DND-41 (cell line): ENCODE results near the gene POTEG.
"Not testable (repeated sequence)": the region's sequence is repeated elsewhere in the genome, so short reads cannot be mapped to it uniquely, and the experiment has no call there.

ENCODE experiments used
- ATAC-seq: fragments of 200-7000 bp; cut with Tn5 transposase; 3 replicates; pipeline ENCODE4 v1.9.1; 2021; ENCODE audit warnings: low read depth; ENCODE audit not compliant: insufficient read depth
- DNase-seq: peaks from one replicate; pipeline ENCODE4 v3.0.0-alpha.2; 2020
- H2AFZ ChIP-seq: 2 replicates; pipeline ENCODE4 v1.6.0; 2012; ENCODE audit warnings: low read depth, low read length
- H3K27ac ChIP-seq: 2 replicates; pipeline ENCODE4 v1.5.1; 2012; ENCODE audit warnings: low read length, inconsistent platforms
- H3K27me3 ChIP-seq: fragments of 200-600 bp; sonication (generic); 2 replicates; pipeline ENCODE4 v1.6.0; 2012; ENCODE audit warnings: low read length, mild to moderate bottlenecking, inconsistent platforms; ENCODE audit not compliant: insufficient read depth, poor library complexity
- H3K36me3 ChIP-seq: 2 replicates; pipeline ENCODE4 v1.5.1; 2012; ENCODE audit warnings: low read length, inconsistent platforms; ENCODE audit not compliant: insufficient read depth
- H3K4me1 ChIP-seq: 2 replicates; pipeline ENCODE4 v1.5.1; 2012; ENCODE audit warnings: mild to moderate bottlenecking, low read length; ENCODE audit not compliant: insufficient read depth
- H3K4me2 ChIP-seq: 2 replicates; pipeline ENCODE4 v1.6.0; 2012; ENCODE audit warnings: mild to moderate bottlenecking, moderate library complexity, low read length, inconsistent platforms; ENCODE audit not compliant: insufficient read depth
- H3K4me3 ChIP-seq, 2 experiments: fragments of 200-600 bp in 1 of 2; shearing (Covaris generic) in 1 of 2; 2 replicates each; pipeline ENCODE4 v1.5.1; 2012 to 2016; ENCODE audit warnings: inconsistent platforms in 2 of 2, low read length in 2 of 2, mild to moderate bottlenecking in 2 of 2, low read depth in 1 of 2, moderate library complexity in 1 of 2
- H3K79me2 ChIP-seq: 2 replicates; pipeline ENCODE4 v1.6.0; 2012; ENCODE audit warnings: low read length, inconsistent platforms; ENCODE audit not compliant: insufficient read depth
- H3K9ac ChIP-seq: 2 replicates; pipeline ENCODE4 v1.6.0; 2012; ENCODE audit warnings: low read depth, mild to moderate bottlenecking, inconsistent platforms, low read length, moderate library complexity
- H3K9me3 ChIP-seq: 2 replicates; pipeline ENCODE4 v1.5.1; 2012; ENCODE audit warnings: low read length, moderate library complexity, mild to moderate bottlenecking, inconsistent platforms; ENCODE audit not compliant: insufficient read depth, severe bottlenecking
- H4K20me1 ChIP-seq: 2 replicates; pipeline ENCODE4 v1.6.0; 2012; ENCODE audit warnings: low read length; ENCODE audit not compliant: insufficient read depth

POTEG gene

DNA sequence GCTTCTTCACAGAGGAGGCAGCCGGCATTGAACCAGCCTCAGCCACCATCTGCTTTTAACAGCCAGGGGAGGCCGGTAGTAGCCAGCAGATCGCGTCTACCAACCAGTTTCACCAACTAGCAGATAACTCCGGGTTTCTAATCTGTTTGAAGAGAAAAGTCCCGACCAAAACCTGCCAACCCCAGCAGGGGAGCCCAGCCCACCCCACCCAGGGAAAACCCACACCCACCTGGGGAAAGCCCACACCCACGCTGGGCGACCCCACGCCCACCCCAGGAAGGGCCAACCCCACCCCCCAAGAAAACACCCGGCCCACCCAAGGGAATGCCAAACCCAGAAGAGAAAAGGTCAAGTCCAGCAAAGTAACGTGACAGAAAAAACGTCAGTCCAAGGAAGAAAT is at the start of gene POTEG:
Gene POTEG (minus strand): TSS at position 101 of the 400 bp plus-strand sequence. CDS start 52 bp downstream, at position 49.
- not testable (repeated sequence) for H3K4me1 ChIP-seq, H3K36me3 ChIP-seq, H3K4me2 ChIP-seq, H3K79me2 ChIP-seq, H3K27me3 ChIP-seq, H2AFZ ChIP-seq, H3K27ac ChIP-seq, H3K4me3 ChIP-seq, H3K9ac ChIP-seq, ATAC-seq, H3K9me3 ChIP-seq, DNase-seq, H4K20me1 ChIP-seq

DNA sequence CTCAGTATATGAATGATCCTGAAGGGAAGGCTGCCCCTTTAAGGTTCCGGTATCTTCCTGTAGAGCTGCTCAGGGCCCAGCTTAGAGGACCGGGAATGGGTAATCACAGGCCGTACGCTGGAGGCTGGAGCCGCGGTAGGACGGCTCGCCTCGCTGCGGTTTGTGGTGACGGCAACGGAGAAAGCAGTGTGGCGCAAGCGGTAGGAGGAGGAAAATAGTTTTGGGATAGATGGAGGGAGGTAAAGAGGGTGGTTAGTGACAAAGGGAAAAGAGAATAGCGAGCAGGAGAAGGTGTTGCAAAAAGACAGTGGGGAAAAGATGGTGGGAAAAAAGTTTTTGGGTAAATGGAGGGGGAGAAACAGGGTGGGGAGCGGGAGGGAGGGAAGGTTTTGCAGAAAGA is 48.0 kb upstream of the POTEG start:
- not testable (repeated sequence) for H3K9me3 ChIP-seq, H3K9ac ChIP-seq, H3K4me1 ChIP-seq, H3K4me2 ChIP-seq, H3K36me3 ChIP-seq, H3K27me3 ChIP-seq, ATAC-seq, DNase-seq, H3K27ac ChIP-seq, H3K79me2 ChIP-seq, H4K20me1 ChIP-seq, H2AFZ ChIP-seq, H3K4me3 ChIP-seq

DNA sequence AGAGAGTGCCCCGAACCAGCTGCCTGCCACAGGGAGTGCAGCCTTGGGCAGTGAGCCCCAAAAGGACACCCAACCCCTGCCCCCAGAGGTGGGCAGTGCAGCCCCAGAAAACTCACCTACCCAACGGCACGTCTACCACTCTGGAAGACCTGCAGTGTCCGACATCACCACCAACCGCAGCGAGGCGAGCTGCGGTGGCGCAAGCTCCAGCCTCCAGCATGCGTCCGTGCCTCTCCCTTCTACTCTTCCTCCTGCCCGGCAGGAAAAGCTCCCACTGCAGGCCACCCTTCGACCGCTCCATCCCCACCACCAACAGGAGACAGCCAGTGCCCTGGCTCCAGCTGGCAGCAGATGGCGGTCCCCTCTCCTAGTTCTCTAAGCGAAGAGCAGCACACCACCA is 47.3 kb upstream of the POTEG start:
- not testable (repeated sequence) for H2AFZ ChIP-seq, H3K27me3 ChIP-seq, DNase-seq, H3K79me2 ChIP-seq, H3K27ac ChIP-seq, H3K4me3 ChIP-seq, H3K4me2 ChIP-seq, H3K9ac ChIP-seq, H3K36me3 ChIP-seq, ATAC-seq, H4K20me1 ChIP-seq, H3K4me1 ChIP-seq, H3K9me3 ChIP-seq

DNA sequence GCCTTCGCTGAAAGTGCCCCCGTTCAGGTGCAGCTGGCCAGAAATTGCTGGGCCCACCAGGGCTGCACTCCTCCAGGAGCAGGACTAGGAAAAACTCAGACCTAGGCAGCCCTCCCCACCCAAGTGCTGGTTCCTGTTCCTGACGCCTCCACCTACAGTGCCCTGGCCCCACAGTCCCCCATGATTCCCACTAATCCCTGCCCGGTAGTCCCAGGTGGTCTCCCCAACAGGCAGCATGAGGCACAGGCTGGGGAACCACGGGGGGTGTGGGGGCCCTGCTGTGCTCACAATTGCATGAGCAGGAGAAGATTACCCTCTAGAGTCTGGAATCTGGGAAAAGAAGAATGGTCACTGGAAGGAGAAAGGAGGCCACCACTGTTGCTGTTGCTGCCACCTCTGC is 46.4 kb upstream of the POTEG start:
- not testable (repeated sequence) for ATAC-seq, H3K9ac ChIP-seq, H3K79me2 ChIP-seq, H3K4me3 ChIP-seq, H2AFZ ChIP-seq, DNase-seq, H3K9me3 ChIP-seq, H4K20me1 ChIP-seq, H3K4me2 ChIP-seq, H3K27me3 ChIP-seq, H3K4me1 ChIP-seq, H3K36me3 ChIP-seq, H3K27ac ChIP-seq

DNA sequence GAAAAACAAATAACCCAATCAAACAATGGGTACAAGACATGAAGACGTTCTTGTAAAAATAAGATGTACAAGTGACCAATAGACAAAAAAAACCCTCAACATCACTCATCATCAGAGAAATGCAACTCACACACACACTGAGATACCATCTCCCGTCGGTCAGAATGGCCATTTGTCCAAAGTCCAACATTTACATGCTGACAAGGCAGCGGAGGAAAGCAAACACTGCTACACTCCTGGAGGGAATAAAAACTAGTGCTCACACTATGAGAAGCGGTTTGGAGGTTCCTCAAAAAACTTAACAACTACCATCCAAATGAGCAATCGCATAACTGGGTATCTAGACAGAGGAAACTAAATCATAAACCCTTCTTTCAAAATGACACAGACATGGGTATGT is 11.6 kb upstream of the POTEG start:
- not testable (repeated sequence) for H3K4me1 ChIP-seq, H3K4me2 ChIP-seq, H3K4me3 ChIP-seq, H4K20me1 ChIP-seq, H3K27me3 ChIP-seq, DNase-seq, H3K9ac ChIP-seq, H3K27ac ChIP-seq, H3K36me3 ChIP-seq, ATAC-seq, H3K9me3 ChIP-seq, H3K79me2 ChIP-seq, H2AFZ ChIP-seq

DNA sequence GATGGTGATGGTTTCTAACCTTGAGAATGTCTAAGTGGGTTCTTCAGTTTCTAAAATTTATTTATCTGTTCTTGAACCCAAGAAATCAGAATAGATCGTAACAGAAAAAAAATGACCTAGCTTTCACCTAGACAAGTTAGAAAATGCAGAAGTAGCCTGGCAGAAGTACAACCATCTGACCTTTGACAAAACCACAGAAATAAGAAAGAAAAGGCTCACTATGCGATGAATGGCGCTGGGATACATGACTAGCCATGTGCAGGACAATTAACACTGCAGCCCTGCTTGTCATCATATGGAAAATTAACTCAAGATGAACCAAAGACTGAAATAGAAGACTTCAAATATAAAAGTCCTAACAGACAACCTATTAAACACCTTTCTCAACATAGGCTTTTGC is 5.7 kb upstream of the POTEG start:
- not testable (repeated sequence) for H3K4me2 ChIP-seq, H3K79me2 ChIP-seq, H3K4me1 ChIP-seq, H4K20me1 ChIP-seq, H3K4me3 ChIP-seq, H3K9me3 ChIP-seq, H3K27me3 ChIP-seq, H3K27ac ChIP-seq, H3K9ac ChIP-seq, ATAC-seq, DNase-seq, H3K36me3 ChIP-seq, H2AFZ ChIP-seq

DNA sequence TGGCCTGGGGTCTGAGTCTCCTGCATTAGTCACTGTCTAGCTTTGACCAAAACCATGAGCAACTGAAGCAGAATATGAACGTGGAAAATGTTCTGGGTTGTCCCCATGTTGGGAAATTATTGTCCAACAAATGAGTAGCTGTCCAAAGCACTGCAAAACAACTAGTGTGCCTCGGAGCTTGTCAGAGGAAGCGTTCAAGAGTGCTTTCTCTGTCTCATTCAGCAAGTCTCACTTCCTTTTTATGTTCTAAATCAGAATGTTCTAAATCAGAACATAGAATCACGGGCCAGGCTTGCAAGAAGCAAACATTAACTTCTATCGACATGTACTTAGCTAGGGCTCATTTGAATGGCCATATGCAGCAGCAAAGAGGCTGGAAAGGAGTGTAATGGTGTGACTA is 5.1 kb upstream of the POTEG start:
- not testable (repeated sequence) for H4K20me1 ChIP-seq, DNase-seq, ATAC-seq, H3K79me2 ChIP-seq, H3K4me2 ChIP-seq, H3K4me1 ChIP-seq, H3K9me3 ChIP-seq, H3K27me3 ChIP-seq, H3K36me3 ChIP-seq, H3K27ac ChIP-seq, H3K9ac ChIP-seq, H3K4me3 ChIP-seq, H2AFZ ChIP-seq

DNA sequence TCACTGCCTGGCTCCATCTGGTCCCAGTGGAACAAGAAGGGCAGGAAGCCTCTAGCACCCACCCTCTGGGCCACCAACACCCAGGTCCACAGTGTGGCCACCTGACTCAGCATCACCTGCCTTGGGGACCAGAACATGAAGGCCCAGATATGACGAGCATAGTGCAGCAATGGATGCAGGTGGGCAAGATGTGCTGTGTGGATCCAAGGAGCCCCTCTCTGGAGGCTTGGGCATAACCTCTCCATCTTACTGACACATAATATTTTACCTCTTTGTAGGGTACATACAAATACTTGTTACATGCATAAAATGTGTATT is 2.9 kb upstream of the POTEG start:
- H2AFZ ChIP-seq, H3K79me2 ChIP-seq, H3K9me3 ChIP-seq, ATAC-seq, H3K4me2 ChIP-seq, H3K4me3 ChIP-seq, H4K20me1 ChIP-seq, H3K4me1 ChIP-seq, H3K36me3 ChIP-seq, H3K9ac ChIP-seq, H3K27ac ChIP-seq, DNase-seq, H3K27me3 ChIP-seq: not testable (repeated sequence)
